ENCODE results near the gene CTNNA1. TPM values are rescaled to one million over a fixed set of nuclear protein-coding genes. Genes with fewer than 3 reads are reported as not detected.

The CTNNA1 gene
- total RNA-seq, 1 donor from 2014 or later = 262 TPM

DNA sequence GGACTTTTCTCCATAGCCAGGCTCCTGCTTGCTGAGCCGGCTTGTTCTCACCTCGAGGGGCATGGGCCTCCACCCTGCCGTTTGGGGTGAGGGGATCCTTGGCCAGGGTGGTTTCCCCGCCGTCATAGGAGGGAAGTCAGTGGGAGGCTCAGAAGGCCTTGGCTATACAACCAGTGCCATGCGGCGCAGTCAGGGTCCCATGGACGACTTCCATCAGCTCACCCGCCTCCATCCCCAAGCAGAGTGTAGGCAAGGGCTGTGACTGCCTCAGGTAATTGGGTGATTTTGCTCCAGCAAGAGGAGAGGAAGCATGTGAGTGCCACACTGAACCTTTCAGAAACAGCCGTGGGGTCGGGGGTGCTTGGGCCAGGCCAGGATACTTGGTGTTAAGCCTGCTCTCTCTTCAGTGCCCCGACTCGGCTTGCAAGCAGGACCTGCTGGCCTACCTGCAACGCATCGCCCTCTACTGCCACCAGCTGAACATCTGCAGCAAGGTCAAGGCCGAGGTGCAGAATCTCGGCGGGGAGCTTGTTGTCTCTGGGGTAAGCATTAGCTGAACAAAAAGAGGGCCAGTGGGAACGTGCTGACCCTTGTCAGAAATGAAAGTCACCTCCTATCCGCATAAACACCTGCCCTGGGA is 179.1 kb downstream of the CTNNA1 start:
- DNase-seq = no peak

DNA sequence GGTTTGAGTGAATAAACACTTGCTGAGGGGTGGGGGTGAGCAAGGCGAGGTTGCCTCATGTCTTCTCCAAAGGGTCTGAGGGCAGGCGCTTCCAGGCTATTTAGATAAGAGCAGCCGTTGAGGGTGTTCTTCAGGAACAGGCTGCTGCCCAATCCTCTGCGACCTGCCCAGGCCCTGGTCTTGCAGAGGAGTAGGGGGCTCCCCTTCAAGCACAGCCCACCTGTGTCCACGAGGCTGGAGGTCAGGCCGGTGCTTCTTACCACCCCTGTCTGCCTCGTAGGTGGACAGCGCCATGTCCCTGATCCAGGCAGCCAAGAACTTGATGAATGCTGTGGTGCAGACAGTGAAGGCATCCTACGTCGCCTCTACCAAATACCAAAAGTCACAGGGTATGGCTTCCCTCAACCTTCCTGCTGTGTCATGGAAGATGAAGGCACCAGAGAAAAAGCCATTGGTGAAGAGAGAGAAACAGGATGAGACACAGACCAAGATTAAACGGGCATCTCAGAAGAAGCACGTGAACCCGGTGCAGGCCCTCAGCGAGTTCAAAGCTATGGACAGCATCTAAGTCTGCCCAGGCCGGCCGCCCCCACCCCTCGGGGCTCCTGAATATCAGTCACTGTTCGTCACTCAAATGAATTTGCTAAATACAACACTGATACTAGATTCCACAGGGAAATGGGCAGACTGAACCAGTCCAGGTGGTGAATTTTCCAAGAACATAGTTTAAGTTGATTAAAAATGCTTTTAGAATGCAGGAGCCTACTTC is 180.5 kb downstream of the CTNNA1 start:
- DNase-seq = no peak

DNA sequence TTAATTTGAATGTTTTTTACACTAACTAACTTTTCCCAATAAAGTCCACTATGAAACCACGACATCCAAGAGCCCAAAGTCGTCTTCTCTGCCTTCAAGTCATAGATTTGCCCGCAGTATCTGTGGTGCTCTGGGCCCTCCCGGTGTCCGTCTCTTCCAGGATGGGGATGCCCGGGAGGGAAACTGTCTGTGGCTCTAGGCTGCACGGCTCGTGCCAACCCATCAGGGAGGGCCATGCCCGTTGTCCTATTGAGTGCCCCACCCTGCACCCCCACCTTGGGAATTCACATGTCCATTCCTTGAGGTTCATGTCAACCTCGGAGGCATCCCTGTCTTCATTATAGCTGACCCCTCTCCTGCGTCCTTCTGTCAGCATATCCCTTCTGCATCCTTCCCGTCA is 181.7 kb downstream of the CTNNA1 start:
- DNase-seq = no peak

DNA sequence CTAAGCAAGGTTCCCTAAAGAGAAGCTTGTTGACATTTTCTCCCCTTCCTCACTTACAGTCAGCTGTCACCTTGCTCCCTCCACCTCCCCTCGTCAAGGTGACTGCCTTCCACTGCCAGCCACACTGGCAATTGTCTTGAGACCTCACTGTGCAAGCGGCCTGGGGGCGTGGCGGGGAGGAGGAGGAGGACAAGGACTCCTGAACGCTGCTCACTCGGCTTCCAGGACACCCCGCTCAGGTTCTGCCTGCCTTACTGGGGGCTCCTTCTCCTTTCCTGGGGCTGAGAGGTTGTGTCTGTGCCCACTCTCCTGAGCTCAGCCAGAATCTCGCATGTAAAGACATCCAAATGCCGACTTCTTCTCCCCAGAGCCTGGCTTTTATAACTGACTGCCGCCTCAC is 182.2 kb downstream of the CTNNA1 start:
- no peak for DNase-seq

DNA sequence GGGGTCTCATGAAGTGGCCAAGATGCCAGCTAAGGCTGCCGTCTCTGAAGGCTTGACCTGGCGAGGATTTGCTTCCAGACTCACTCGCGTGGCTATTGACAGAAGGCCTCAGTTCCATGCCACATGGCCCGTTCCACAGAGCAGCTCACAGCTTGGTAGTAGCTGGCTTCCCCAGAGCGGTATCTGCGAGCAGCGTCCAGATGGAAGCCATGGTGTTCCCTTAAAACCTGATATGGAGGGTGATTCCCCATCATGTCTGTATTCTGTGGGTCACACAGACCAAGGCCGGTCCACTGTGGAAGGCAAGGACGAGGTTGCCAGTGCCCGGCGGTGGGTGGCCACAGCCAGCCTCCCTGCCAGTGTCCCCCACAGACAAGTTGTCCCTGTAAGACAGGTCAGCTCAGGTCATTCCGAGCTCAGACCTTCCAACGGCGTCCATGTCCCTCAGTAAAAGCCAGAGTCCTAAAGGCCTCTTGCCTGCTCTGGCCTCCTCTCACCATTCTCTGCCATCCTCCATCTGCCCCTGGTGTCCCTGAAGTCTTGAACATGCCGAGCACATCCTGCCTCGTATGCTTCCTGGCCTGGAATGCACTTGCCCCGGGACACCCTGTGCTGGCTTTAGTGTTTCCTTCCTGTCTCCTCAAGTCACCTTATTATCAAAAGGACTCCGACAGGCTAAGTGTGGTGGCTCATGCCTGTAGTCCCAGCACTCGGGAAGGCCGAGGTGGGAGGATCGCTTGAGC is 183.2 kb downstream of the CTNNA1 start:
- DNase-seq = no peak

DNA sequence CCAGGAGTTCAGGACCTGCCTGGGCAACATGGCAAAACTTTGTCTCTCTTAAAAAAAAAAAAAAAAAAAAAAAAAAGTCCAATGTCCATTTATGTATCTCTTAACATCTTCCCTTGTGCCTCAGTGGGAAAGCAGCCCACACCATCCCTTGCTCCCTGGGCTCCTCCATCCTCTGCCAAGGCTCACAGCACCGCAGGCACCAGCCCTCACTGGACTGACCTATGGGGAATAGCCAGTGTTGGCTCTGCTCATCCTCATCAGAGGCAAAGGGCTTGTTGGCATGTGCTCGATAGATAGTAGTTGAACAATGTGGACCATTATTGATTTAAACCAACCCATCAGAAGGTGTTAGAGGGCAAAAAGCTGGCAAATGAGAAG is 183.7 kb downstream of the CTNNA1 start:
- DNase-seq = no peak

DNA sequence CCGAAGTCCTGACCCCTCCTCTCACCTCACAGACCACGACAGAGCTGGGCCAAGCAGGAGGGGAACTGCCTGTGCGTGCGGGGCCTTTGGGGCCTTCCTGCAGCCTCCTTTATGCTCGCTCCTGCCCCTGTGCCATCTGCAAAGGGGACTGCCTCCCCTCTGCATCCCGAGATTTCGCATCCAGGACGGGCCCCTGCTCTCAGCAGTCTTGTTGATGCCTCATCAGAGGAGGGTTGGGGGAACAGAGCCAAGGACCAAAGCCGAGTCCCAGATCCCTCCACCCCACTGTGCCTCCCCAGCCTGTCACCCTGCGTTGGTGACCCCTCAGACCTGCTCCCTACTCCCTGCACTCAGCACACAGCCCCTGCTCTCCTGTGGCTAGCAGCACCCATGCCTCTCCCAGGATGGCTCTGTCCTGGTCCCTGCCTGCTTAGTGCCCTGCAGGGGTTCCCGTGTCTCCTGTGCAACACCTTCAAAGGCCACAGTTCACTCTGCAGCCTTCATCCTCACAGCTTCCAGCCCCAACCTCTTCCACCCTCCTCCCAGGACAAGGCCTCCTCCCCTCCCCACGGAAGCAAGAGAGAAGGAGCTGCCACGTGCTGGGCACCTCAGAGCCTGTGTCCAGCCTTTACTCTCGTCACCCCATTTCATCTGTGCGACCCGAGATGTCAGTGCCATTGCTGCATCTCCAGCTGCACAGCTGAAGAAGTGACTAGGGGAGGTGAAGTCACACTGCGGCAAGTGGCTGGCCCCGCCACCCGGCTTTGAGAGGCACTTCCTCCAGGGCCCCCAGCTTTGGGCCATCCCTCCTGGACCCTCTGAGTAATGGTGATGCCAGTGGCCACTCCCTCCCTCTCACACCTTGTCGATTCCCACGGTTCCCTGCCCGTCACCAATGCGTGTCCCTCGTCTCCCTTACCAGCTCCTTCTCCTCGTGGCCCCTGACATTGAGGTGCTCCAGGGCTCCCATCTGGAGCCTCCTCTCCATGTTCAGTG is 184.5 kb downstream of the CTNNA1 start:
- DNase-seq = no peak

DNA sequence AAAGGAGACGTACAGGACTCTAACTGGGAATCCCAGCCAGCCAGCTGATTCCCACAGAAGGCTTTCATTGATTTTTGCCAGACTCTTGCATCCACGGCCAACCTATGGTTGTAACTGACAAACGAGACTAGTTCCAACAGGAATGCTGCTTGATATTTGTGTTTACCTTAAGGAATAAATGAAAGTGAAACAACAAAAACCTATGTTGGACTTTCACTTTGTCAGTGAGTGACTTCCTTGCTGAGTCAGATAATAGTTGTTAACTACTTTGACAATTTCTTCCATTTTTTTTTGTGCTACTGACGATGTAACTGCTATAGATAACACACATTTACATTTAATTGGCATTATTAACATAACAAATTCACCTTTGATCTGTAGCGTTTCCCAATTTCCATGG is 185.3 kb downstream of the CTNNA1 start:
- no peak for DNase-seq

DNA sequence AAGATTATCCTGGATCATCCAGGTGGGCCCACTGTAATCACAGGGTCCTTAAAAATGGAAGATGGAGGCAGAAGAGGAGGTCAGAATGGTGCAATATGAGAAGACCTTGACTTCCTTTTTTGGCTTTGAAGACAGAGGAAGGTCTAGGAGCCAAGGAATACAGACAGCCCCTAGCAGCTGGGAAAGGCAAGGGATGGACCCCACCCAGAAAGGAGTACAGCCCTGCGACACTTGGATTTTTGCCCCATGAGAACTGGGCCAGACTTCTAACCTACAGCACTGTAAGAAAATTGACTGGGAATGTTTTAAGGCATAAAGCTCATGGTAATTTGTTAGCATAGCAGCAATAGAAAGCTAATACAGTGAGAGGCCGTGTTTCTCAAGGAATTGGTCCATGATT is 188.8 kb downstream of the CTNNA1 start:
- no peak for DNase-seq

DNA sequence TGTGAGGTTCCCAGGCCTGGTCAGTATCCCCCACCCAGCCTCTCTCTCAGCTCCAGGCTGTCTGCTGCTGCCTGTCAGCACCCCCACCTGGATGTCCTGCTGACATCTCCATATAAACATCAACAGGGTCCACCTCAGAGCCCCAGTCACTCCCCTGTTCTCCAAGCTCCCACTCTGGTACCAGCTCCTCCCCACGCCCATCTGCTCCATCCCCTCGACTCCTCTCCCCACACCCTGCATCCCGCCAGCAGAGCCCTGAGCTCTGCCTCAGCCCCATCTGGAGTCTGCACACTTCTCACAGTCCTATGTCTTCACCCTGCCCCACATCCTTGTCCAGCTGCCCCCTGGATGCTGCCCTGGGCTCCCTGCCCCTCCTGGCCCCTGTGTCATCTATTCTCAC is 189.6 kb downstream of the CTNNA1 start:
- DNase-seq = no peak

DNA sequence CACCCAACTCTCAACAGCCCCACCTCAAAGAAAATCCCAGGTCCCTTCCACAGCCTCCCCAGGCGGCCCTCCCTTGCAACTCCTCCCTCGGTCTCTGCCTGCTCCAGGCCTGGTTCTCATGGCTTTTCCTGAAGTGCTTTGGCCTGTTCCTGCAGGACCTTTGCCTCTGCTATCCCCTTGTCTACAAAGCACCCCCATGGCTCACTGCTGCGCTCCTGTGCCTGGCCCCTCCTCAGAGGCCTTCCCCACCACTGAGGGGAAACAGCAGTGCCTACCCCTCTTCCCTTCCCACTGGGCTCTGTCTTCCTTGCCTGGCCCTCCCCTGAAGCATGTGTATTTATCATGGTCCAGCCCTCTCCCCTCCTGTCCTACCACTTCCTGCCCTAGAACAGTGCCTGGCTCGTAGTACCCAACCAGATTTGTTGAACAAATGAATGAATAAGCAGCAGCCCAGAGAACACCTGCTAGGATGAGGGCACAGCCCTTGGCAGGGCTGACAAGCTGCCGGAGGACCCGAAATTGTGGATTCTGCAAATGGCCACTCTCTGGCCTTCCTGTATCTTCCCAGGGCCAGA is 190.5 kb downstream of the CTNNA1 start:
- DNase-seq = no peak

DNA sequence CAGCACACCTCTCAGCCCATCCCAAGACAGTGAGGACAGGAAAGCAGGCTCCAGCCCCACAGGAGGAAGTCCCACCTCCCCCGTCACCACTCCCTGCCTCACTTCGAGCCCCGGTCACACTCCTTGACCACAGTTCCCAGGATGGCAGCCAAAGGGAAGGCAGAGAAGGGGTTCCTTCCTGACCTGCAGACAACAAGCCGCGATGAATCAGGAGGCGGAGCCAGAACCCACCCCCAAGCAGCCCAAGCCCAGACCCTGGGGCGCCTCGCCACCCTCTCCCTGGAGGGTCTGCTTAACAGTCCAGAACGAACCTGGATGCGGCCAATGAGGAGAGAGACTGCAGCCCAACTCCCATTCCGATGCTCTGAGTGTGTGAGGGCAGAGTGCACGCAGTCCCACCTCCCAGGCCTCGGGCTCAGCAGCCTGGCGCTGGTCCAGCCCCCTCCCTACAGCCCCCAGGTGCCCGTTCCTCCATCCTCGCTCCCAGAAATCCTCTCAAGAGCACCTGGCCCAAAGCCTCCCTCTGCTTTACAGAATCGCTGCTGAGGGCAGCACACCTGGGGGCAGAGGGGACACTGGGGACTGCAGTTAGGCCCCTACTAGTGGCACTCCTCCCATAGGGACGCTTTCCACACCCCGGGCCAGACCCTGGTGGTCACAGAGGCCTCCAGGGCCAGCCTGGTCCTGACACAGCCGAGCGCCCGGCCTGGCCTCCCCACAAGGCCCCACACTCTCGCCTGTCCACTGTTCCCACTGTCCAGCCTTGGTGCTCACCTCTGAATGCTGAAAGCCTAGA is 191.5 kb downstream of the CTNNA1 start:
- no peak for DNase-seq

DNA sequence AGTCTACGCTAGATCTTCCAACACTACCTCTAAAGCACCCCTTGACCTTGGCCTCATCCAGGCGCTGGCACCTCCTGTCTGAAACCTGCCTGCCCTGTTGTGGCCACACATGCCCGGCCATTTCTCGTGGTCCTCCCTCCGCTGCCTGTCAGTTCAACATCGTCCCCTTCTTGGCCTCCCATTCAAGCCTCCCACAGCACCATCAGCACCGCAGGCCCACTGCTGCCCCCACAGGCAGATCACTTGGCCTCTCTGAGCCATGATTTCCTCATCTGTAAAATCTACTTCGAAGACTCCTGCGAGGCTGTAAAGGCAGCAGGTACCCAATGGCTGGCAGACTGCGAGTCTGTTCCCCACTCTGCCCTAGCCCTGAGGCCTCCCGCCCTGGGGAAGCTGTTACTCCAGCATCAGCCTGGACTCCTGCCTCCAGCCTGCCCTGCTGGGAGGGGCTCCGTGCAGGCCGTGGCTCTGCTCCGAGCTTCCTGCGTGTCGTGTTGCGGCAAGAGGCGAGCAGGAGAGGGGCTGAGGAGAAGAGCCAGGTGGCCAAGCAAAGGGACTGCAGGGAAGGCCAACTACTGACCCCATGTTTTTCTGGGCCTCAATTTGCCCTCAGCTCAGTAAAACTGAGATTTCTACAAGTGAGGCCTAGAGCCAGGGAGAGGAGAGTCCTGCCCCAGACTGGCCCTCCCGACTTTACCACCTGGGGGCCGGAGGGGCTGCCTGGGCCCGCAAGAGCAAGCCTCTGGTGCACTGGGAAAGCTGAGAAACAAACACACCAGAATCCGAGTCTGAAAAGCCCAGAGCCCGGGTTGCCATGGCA is 192.4 kb downstream of the CTNNA1 start:
- DNase-seq = no peak

DNA sequence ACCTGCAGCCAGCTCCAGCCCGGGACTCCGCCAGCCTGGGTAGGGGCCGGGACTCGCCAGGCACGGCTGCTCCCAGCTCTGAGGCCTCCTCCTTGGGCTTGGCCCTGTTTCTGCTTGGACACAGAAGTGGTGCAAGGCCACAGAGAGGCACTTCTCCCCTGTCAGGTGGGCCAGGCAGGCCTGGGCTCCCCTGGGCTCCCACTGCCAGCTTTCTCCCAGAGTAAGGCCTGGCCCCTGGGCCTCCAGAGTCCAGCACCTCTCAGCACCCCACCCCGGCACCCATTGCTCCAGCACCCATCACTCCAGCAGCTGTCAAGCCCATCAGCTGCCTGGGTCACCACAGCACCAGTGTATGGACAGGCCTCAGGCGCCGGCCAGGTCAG is 193.0 kb downstream of the CTNNA1 start:
- no peak for DNase-seq

DNA sequence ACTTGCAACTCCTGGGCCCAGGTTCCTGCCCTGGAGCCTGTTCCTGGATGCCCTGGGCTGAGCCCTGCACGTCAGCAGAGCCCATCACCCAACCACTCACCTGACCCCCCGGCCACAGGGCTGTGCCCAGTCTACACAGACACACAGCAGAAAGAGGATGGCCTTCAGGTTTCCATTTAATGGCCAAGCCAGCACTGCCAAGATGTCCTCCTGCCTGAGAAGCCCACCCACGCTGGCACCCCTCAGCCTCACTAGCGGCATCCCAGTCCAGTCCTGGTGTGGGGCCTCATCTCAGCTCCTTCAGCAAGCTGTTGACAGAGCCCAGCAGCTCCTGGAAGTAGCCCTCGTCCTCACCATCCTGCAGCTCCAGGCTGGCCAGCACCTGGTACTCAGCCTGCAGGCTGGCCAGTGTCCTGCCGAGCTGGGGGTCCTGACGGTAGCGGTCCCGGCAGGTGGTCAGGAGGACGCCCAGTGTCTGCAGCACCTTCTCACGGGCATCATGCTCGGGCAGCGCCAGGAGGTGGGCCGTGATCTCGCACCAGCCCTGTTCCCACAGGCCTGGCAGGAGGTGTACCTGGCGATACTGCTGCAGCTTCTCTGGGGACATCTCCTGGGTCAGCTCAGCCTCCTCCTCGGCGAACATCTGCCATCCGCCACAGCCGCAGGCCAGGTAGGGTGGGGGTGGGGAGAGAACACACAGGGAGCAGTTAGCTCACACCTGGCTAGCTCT is 193.8 kb downstream of the CTNNA1 start:
- no peak for DNase-seq

DNA sequence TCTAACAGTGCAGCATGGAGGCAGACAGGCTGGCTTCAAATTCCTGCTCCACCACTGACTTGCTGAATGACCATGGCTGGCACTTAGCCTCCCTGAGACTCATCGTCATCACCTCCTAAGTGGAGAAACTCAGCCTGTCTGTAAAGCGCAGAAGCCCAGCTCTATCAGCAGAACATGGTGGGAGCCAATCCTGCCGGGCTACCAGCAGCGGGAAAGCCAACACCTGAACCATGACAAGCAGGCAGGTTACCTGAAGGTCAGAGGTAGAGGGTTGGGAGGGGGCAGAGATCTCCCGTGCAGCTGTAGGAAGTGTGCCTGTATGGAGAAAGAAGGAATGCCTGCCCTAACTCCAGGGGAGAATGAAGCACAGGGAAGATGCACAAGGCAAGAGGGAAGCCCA is 194.6 kb downstream of the CTNNA1 start:
- DNase-seq = no peak

DNA sequence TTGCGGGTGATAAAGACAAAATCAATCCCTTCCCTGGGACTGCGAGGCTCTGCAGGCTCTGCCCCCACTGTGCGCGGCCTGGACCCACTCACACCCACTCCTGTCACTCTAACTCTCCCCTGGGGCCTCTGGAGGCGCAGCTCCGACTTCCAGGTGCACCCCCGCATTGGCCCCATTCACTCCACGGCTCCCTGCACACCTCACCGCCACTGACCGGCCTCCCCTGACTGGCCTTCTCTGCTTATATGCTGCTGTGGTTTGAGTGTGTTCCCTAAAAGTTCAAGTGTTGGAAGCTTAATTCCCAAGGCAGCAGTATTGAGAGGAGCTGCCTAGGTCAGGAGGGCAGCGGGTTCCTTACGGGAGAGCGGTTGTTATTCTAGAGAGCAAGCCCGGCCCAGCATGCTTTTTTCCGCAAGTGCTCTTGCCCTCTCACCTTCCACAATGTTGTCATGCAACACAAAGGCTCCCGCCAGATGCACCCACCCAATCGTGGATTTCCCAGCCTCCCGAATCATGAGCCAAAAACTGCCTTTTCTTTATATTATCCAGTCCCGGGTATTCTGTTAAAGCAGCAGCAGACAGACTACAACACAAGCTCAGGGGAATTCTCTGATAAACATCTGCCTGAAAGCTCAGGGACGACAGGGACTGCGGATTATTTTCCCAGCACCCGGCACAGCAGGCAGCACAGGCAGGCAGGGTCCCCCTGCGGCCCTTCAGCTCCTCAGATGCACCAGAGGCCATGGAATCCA is 195.4 kb downstream of the CTNNA1 start:
- no peak for DNase-seq

DNA sequence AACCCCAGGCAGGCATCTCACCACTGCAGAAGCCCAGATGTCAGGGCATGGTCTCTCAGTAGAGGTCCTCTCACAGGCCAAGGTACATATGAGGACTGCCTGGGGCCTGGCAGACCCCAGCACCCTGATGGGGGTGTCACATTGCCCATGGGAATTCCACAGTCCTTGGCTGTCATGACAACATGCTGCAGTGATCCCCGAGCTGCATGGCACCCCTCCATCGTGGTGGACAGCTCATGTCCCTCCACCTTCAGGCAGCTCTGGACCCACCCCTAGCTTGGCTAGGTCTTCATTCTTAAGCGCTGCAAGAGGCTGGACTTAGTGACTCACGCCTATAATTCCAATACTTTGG is 196.0 kb downstream of the CTNNA1 start:
- DNase-seq = no peak

DNA sequence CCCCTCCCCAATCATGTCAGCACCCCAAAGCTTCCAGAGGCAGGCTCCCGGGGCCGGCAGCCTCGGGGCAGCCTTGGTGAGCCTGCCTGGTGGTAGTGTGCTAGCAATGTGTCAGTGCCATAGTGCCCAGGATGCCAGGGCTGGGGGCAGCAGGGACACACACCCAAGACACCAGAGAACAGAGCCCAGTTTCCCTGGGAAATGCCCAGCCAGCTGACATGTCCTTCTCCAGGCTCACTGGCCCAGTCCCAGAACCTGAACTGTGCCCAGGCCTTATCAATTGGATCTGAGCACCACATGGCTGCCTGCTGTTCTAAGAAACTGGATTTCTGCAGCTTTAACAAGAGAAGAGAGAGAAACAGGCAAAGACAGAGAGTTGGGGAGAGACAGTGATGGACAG is 196.8 kb downstream of the CTNNA1 start:
- DNase-seq = no peak
